HG03066 (cell line): ENCODE measurements around the gene DUS2.

Experiments
- ATAC-seq: cut with Tn5 transposase; IDR thresholded peaks from one replicate; pipeline ENCODE4 v1.9.1; 2021; ENCODE audit warnings: low read depth; ENCODE audit not compliant: unreplicated experiment

DUS2 gene

DNA sequence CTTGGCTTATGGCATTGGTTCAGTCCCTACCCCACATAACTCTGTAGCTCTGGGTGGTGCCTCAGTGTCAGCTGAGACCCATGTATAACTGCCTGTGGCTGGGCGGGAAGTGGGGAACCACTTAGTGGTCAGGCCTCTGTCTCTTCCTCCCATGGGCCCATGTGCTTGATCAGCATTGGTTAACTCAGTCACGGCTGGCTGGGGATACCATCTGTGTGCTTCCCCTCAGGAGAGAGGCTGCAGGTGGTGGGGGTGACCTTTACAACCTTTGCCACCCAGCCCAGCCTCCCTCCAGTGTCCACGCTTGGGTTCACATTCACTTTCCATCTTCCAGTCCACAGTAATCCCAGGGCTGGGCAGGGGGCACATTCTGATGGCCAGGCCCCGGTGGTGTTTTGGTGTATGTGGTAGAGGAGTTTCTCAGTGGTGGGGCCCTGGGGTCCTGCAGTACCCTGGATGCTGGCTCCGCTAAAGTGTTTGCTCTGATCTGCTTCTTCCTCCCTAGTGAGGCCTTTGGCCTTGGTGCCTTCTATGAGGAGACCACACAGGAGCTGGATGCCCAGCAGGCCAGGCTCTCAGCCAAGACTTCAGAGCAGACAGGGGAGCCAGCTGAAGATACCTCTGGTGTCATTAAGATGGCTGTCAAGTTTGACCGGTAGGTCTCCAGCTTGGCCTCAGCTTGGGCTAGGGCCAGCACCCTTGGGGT, 51.9 kb downstream of the DUS2 start:
- ATAC-seq = peak; percentile 67

DNA sequence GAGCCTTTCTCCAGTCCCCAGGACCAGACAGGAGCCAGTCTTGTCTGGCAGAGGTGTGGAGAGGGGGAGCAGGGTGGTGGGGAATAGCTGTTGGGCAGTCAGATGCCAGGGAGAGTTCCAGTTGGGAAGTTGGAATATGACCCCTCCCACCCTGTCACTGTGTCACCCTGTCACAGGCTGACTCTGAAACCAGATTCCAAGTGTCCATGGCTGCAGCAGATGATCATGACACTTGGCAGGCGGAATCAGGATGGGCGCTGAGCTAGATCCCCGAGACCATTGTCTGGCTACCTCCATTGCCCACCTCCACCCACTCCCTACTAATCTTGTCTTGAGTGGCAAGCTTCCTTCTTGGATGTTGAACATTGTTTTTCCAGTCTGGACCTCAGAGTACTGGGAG, 52.9 kb downstream of the DUS2 start:
- no peak for ATAC-seq

DNA sequence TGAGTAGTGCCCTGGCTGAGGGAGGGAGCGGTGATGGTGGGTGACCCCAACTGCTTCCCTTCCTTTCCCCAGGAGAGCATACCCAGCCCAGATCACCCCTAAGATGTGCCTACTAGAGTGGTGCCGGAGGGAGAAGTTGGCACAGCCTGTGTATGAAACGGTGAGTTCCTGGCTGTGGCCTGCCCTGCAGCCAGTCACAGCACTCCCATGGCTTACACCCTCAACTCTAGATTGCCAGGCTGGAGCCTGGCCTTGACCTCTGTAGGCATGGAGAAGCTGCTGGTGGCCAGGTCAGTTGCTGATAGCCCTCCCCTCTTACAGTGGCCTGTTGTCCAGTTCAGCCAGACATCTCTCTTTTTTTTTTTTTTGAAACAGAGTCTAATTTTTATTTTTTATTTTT, 53.5 kb downstream of the DUS2 start:
- ATAC-seq = no peak

DNA sequence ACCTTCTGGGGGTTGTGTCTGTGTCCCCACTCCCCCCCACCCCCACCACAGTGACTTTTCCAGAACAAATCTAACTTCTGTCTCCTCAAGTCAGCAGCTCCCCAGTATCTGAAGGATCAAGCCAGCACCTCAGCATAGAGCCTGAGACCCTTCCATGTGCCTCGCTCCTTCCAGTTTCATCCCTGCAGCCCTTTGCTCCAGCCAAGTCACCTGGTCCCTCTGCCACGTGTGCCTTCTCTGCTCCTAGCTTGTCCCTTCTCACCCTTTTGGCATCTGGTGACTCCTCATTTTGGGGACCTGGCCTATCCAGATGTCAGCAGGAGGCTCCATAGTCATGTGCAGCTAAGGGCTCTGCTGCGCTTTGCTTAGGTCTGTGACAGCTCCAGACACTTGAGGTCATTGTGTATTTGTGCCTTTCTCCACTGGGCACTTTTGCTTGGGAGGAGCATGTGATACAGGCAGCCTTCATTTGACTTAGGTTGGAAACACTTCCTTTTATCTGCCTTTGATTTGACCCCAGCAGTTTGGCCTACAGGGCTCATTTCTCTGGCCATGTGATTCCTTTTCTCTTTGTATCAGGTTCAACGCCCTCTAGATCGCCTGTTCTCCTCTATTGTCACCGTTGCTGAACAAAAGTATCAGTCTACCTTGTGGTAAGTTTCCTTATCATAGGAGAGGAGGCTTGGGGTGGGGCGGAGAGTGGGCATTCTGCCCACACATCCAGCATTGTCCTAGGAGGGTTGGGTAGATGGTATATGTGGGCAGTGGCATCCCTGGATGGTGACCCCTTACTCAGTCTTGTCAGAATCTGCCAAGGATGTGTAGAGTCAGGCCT, 55.0 kb downstream of the DUS2 start:
- ATAC-seq = no peak

DNA sequence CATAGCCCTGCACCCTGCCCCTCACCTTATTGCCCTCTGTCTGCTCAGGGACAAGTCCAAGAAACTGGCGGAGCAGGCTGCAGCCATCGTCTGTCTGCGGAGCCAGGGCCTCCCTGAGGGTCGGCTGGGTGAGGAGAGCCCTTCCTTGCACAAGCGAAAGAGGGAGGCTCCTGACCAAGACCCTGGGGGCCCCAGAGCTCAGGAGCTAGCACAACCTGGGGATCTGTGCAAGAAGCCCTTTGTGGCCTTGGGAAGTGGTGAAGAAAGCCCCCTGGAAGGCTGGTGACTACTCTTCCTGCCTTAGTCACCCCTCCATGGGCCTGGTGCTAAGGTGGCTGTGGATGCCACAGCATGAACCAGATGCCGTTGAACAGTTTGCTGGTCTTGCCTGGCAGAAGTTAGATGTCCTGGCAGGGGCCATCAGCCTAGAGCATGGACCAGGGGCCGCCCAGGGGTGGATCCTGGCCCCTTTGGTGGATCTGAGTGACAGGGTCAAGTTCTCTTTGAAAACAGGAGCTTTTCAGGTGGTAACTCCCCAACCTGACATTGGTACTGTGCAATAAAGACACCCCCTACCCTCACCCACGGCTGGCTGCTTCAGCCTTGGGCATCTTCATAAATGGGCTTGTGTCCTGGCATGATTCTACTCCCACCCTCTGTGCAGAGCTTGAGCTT, 55.8 kb downstream of the DUS2 start:
- ATAC-seq = no peak

DNA sequence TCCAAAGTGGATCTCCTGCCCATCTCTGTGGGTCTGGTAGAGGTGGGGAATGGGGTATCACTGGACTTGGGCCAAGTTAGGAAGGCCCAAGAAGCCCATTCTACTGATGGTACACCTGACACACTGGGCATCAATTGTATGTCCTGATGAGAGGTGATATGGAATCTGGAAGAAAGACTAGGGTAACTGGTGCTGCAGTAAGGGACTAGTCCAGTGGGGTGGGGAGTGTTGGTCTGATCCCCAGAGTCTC, 56.2 kb downstream of the DUS2 start:
- ATAC-seq = no peak

DNA sequence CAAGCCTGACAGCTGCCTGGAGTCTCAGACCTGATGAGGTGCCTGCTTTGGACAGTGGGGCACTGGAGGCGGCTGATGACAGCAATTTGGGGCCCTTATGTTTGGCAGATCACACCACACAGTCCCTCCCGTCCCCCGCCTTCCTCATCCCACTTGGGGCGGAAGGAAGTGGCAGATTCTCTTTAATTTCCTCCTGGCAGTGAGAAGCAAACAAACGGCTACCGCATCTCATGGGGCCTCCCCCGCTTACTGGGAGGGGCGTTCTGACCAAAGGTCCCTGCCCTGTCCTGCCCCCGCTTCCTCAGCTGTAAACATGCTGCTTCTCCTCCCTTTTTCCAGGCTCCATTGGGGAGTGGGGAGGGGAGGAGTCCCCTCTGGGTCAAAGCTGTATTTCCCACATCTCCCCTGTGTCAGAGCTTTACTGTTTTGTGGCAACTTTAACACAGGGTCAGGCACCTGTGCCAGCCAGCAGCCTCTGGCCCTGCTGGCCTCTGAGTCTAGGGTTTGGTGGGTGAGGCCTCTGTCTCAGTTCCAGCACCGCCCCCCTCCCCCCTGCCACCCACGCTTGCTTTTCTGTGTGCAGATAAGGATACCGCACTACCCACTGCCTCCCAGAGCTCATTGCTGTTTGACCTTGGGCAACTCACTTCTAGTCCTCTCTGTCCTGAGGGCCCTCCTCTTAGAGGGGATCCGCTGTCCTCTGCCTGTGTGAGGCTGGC, 56.7 kb downstream of the DUS2 start:
- no peak for ATAC-seq

DNA sequence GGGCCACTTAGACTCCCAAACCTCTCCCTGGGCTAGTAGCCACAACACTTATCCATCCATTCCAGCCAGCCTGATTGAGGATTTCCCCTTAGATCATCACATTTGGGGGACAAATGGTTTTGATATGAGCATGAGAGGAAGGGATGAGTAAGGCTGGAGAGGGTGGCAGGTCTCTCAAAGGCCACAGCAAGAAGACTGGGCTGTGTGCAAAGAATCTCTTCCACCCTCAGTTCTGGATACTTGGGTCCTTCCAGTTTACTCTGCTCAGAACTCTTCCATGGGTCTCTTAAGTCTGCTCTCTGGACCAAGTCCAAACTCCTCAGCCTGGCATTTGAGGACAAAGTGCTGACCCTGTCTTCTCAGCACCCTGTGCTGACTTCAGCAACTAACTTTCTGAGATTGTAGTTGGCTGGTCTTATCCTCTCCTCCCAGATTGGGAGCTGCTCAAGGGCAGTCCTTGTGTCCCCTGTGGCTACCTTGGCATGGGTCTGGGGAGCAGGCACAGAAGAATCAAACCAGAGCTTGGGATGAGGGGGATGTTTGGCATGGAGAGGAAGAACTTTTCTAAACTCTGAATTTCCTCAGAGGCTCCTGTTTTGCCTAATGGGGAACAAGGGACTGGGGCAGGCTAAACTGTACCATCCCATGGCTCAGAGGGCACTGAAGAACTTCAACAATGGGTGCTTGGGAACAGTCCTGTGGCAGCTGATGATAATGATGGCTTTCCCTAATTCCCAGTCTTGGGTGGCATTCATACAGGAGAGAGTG, 59.0 kb downstream of the DUS2 start:
- ATAC-seq = no peak

DNA sequence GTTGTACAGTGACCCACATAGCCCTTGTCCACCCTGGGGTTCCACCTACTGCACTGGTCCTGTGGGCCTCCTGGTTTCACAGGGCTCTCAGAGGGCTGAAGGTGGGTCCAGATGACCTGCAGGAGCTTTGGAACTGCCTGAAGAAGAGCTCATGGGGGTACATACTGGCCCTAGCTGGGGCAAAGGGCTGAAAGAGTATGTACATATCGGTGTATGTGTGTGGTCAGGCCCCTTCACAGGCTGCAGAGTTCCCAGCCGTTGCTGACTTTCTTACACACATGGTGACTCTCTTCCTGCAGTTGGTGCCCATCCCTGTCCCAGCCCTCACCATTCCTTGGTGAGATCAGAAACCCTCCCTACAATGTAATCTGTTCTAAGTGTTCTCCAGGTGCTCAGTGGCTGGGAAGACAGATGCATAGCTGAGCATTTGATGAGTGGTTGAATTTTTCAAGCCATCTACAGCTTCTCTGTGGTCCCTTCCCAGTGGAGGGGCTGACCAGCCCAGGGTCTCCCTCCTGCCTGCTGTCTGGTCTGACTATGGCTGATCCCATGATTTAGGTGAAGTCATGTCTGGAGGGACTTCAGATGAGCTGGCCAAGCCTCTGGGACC, 59.6 kb downstream of the DUS2 start:
- ATAC-seq = no peak

DNA sequence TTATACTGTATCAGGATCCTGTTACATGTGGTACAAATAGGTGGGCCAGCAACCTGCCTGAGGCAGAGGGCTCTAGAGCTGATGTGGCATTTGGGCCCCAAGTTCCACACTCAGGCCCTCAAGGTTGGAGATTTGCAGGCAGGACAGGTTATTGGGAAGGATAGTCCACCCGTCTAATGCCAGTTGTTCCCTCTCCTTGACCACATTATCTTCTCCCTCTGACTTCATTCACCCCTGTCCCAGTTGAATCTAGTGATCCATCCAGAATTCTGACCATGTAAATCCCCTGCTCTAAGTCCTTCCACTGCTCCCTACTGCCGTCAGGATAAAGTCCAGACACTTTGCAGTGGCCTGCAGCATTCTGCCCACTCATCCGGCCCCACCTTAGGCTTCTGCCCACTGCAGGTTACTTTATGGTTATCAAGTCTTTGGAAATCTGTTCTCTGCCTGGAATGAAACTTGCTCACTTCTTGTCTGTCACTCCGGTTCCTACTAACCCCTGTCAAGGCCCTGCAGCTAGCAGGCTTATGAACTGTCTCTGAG, 60.2 kb downstream of the DUS2 start:
- ATAC-seq = no peak

DNA sequence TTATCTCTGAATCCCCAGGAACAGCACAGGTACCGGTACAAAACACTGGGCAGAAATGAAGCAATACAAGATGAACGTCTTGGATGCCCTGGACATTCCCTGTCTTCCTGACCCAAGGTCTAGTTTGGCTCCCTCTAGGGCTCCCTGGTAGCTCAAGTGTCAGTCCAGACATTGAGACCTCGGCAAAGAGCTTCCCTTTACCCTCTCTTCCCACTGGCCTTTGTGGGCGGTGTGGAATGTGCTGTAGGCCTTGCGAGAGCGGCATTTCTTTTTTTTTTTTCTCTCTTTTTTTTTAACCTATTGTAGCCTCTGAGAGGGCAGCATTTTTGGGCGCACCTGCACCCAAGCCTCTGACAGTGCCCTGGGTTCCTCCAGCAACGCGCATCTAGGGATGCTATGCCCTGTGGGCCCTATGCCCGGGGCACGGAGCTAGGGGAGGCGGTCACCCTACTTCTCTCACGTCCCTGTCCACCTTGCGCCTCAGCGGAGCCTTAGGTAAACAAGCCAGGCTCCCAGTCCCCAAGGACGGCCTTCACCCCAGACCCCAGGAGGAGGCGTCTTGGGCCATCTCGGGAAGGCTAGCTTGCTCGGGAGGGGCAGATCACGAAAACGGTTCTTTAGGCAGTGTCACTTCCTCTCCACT, 60.9 kb downstream of the DUS2 start:
- no peak for ATAC-seq

DNA sequence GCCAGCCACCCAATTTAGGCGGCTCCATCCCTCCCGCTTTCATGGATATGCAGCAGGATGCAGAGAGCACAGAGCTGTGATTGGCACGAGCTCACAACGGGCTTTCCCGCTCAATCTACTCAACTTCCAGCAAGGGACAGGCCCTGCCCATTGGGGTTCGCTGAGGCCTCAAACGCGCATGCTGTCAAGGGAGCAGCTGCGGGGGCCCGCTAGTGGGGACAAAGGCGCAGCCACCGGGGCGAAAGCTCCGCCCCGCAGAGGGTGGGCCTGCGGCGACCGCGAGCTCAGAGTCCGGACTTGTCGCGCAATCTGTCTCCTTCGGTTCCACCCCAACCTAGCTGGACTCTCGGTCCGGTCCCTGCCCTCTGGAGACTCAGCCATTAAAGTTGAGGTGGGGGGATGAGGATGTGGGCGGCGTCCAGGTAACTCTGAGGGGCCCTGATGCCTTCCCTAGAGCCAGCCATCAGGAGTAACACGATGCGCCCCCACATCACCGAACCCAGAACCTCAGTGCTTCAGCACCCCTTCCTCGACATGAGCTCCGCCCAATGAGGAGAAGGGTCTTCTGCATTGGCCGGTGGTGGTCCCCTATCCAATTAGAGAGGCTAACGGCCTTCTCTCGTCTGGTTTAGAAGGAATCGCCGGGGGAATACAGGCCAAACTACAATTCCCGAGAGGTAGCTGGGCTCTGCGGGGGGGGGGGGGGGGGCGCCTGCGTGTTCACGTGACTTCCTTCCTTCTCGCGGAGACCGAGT, 61.6 kb downstream of the DUS2 start:
- ATAC-seq = peak; percentile 59

DNA sequence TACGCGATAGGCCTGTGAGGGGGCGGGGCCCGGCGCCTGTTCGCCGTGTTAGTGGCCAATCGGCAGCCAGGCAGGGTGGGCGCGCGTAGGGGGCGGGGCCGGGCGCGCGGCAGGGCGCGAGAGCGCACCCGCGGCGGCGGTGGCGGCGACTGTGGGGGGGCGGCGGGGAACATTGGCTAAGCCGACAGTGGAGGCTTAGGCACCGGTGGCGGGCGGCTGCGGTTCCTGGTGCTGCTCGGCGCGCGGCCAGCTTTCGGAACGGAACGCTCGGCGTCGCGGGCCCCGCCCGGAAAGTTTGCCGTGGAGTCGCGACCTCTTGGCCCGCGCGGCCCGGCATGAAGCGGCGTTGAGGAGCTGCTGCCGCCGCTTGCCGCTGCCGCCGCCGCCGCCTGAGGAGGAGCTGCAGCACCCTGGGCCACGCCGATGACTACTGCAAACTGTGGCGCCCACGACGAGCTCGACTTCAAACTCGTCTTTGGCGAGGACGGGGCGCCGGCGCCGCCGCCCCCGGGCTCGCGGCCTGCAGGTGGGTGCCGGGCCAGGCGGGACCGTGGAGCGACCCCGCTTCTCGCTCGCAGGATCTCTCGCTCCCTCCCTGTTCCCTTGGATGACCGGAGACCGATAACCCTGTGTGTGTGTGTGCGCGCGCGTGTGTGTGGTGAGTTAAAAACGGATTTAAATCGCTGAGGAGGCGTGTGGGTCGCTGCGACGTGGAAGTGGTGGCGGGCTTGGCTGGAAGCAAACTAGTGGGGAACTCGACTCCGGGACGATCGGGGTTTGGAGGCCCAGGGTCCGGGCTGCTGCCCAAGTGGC, 62.4 kb downstream of the DUS2 start, which contains the start of gene NFATC3:
Gene NFATC3 (plus strand): TSS at position 112 of the 813 bp plus-strand sequence. CDS start 312 bp downstream, at position 424.
- peak; percentile 47 for ATAC-seq

DNA sequence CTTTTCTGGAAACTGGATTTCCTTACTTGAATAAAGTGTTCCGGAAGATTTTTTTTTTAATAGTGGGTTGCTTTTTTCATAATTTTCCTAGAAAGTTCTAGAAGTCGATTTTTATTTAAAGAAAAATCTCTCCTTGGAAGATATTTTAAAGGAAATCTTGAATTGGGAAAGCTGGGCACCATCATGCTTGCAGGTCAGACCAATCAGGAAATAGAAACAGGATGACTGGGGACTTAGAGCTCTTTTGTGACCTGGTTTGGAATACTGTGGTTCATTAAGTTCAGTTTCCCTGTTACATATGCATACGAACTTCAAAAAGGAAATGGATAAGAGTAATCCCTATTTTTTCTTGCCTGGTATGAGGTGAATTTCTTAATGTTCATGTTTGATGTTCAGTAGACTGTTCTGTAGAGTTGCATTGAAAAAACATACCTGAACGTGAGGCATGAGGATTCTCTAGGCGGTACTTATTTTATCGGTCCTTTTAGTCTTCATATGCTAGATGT, 63.3 kb downstream of the DUS2 start:
- no peak for ATAC-seq

DNA sequence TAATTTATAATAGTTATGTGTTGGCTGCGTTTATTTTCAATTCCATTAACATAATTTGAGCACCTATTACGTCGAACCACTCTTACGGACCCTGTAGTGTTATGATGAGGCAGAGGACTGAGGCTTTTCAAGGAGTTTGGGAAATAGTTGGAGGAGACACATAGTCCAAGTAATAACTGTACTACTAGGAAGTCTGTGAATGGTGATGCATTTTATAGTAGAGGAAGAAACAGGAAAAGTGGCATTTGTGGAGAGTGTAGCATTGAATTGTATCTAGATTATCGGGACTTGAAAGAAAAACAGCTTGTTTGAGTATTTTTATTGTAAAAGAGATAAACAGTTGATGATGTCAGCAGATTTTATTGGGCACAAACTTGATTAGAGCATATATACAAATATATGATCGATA, 63.8 kb downstream of the DUS2 start:
- no peak for ATAC-seq

DNA sequence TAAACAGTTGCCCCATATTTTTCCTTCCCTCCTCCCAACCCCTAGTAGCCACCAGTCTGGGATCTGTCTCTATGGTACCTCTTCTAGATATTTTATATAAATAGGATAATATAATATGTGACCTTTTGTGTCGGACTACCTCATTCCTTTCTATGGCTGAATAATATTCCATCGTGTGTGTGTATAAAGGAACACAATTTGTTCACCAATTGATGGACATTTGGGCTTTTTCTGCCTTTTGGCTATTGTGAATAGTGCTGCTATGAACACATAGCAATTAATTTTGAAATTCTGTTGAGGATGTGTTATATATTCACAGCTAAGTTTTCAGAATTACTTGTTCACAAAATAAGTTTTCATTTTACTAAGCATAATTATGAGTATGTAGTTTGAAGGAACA, 64.6 kb downstream of the DUS2 start:
- no peak for ATAC-seq
